SK-N-SH (cell line): ENCODE results near the gene ARMC3.

Experiments
- EP300 ChIP-seq, 2 experiments: IDR thresholded peaks; 2 replicates each; pipeline versions ENCODE4 v1.4.0 to v1.6.1; 2012; ENCODE audit warnings: borderline replicate concordance in 1 of 2, low read depth in 1 of 2, low read length in 1 of 2
- EZH2phosphoT487 ChIP-seq: fragments of 200-600 bp; sonication (generic); IDR thresholded peaks from 2 replicates; pipeline ENCODE4 v1.6.1; 2017; ENCODE audit warnings: low read depth, mixed run types, mild to moderate bottlenecking, antibody characterized with exemption, moderate library complexity, borderline replicate concordance
- IRF3 ChIP-seq: fragments of 150-350 bp; IDR thresholded peaks from 2 replicates; pipeline ENCODE4 v1.6.1; 2016; ENCODE audit warnings: mild to moderate bottlenecking, low read depth, low read length
- JUND ChIP-seq: IDR thresholded peaks from 2 replicates; pipeline ENCODE4 v1.4.0; 2012
- MXI1 ChIP-seq: IDR thresholded peaks from 2 replicates; pipeline ENCODE4 v1.6.1; 2012; ENCODE audit warnings: mild to moderate bottlenecking, low read depth, low read length, improper control_type of control experiment
- POLR2AphosphoS5 ChIP-seq: IDR thresholded peaks from 2 replicates; pipeline ENCODE4 v1.6.1; 2012; ENCODE audit warnings: low read depth, low read length
- SIN3A ChIP-seq: IDR thresholded peaks from 2 replicates; pipeline ENCODE4 v1.6.1; 2012; ENCODE audit warnings: low read depth, mild to moderate bottlenecking, low read length, moderate library complexity, borderline replicate concordance
- TEAD4 ChIP-seq: IDR thresholded peaks from 2 replicates; pipeline ENCODE4 v1.4.0; 2012; ENCODE audit warnings: mild to moderate bottlenecking, borderline replicate concordance; ENCODE audit not compliant: insufficient read depth
- YY1 ChIP-seq: IDR thresholded peaks from 2 replicates; pipeline ENCODE4 v1.4.0; 2012; ENCODE audit warnings: low read depth, mild to moderate bottlenecking
- TF ChIP-seq, protein P1 (sequence below): fragments of 200-600 bp; sonication (generic); IDR thresholded peaks from 2 replicates; pipeline ENCODE4 v1.6.1; 2017; ENCODE audit warnings: antibody characterized with exemption, mild to moderate bottlenecking, moderate library complexity
- TF ChIP-seq, protein P2 (sequence below): IDR thresholded peaks from 2 replicates; pipeline ENCODE4 v1.4.0; 2012; ENCODE audit warnings: low read depth, borderline replicate concordance

DNA sequence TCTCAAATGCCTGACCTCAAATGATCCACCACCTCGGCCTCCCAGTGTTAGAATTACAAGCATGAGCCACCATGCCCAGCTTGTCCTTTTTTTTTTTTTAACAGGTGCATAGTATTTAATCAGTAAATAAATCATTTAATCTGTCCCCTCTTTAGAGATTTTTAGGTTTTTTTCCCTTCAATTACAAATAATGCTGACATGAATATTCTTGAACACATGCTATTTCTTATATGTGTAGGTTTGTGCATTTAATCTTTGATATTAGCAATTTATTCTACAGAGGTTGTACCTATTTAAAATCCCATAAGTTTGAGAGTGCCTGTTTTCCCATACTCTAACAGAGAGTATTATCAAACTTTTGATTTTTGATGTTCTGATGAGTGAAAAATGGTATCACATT lies 24.2 kb upstream of the ARMC3 start:
- TF ChIP-seq, protein P1, sequence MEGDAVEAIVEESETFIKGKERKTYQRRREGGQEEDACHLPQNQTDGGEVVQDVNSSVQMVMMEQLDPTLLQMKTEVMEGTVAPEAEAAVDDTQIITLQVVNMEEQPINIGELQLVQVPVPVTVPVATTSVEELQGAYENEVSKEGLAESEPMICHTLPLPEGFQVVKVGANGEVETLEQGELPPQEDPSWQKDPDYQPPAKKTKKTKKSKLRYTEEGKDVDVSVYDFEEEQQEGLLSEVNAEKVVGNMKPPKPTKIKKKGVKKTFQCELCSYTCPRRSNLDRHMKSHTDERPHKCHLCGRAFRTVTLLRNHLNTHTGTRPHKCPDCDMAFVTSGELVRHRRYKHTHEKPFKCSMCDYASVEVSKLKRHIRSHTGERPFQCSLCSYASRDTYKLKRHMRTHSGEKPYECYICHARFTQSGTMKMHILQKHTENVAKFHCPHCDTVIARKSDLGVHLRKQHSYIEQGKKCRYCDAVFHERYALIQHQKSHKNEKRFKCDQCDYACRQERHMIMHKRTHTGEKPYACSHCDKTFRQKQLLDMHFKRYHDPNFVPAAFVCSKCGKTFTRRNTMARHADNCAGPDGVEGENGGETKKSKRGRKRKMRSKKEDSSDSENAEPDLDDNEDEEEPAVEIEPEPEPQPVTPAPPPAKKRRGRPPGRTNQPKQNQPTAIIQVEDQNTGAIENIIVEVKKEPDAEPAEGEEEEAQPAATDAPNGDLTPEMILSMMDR = no peak
- TF ChIP-seq TEAD4 (no peak), POLR2AphosphoS5 (no peak), MXI1 (no peak), EZH2phosphoT487 (no peak), YY1 (no peak), SIN3A (no peak), IRF3 (no peak), JUND (no peak), EP300 (IDR thresholded peaks at IDR 0.05; ENCODE audit: borderline replicate concordance in 1 of 2, low read depth in 1 of 2, low read length in 1 of 2) (no peak)
- TF ChIP-seq, protein P2, sequence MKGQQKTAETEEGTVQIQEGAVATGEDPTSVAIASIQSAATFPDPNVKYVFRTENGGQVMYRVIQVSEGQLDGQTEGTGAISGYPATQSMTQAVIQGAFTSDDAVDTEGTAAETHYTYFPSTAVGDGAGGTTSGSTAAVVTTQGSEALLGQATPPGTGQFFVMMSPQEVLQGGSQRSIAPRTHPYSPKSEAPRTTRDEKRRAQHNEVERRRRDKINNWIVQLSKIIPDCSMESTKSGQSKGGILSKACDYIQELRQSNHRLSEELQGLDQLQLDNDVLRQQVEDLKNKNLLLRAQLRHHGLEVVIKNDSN = no peak
